Measurements from ENCODE around the gene CFAP100.

DNA sequence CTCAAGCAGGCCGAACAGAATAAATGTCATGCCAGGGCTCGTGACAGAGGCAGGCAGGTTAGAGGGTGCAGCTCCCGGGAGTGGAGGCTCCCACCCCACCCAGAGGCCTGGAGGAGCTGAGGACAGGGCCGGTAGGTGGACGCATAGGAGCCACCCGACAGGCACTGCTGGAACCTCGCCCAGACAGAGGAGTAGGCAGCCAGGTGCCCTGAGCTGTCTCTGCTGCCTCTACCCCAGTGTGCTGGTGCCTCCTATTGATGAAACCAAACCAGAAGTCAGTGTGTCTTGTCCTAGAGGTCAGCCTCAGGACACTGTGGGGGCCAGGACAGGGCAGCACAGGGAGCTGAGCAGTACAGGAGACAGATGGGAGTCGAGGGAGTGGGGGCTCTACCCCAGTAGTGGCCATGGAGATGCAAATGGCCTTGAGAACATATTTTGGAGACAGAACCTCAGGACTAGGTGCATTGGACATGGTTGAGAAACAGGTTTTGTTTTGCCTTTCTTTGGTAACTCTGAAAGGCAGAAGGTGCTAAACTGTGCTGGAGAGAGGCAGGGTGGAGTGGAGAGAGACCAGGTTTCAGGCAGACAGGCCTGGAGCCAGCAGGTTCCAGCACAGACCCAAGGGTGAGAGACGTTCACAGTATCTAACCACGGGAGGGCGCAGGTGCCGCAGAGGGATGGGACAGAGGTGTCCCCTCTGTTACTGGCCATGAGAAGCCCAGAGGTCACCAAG is 22.1 kb upstream of the CFAP100 start:
- TF ChIP-seq POLR2A (IDR thresholded peaks at IDR 0.05) = no peak
- TF ChIP-seq, protein P1, sequence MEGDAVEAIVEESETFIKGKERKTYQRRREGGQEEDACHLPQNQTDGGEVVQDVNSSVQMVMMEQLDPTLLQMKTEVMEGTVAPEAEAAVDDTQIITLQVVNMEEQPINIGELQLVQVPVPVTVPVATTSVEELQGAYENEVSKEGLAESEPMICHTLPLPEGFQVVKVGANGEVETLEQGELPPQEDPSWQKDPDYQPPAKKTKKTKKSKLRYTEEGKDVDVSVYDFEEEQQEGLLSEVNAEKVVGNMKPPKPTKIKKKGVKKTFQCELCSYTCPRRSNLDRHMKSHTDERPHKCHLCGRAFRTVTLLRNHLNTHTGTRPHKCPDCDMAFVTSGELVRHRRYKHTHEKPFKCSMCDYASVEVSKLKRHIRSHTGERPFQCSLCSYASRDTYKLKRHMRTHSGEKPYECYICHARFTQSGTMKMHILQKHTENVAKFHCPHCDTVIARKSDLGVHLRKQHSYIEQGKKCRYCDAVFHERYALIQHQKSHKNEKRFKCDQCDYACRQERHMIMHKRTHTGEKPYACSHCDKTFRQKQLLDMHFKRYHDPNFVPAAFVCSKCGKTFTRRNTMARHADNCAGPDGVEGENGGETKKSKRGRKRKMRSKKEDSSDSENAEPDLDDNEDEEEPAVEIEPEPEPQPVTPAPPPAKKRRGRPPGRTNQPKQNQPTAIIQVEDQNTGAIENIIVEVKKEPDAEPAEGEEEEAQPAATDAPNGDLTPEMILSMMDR (IDR thresholded peaks at IDR 0.05) = no peak

Data from testis (tissue), 2 donors.